Natural killer cell (primary cell): ENCODE data around the gene WDR33. TPM values are rescaled to one million over a fixed set of nuclear protein-coding genes. Genes with fewer than 3 reads are reported as not detected.
A peak's percentile ranks its signal among the peaks of the same experiment; 100 is the strongest.

Experiments used
- ATAC-seq, 3 donors: fragments of 150-1000 bp in 2 of 3; fragments of 200-7000 bp in 1 of 3; cut with Tn5 transposase; 1 replicate in 1 of 3; 2 replicates in 2 of 3; pipeline ENCODE4 v1.10.0; 2021; ENCODE audit warnings: mild to moderate bottlenecking in 2 of 3, moderate library complexity in 2 of 3
- DNase-seq, 2 donors: peaks; one replicate each; pipeline versions ENCODE4 v3.0.0 to v3.0.0-alpha.2; 2013 to 2021; ENCODE audit warnings: mixed read lengths in 1 of 2
- H3K27ac ChIP-seq: one replicate; pipeline ENCODE4 v1.5.1; 2013; ENCODE audit warnings: mild to moderate bottlenecking, low read length
- H3K27me3 ChIP-seq: one replicate; pipeline ENCODE4 v1.6.1; 2013; ENCODE audit warnings: low read length; ENCODE audit not compliant: control insufficient read depth, insufficient read depth
- H3K36me3 ChIP-seq: one replicate; pipeline ENCODE4 v1.6.1; 2013; ENCODE audit warnings: low read length; ENCODE audit not compliant: control insufficient read depth, insufficient read depth
- H3K4me1 ChIP-seq: one replicate; pipeline ENCODE4 v1.6.1; 2013; ENCODE audit warnings: low read length; ENCODE audit not compliant: control insufficient read depth, insufficient read depth
- H3K4me3 ChIP-seq: one replicate; pipeline ENCODE4 v1.5.1; 2013; ENCODE audit warnings: low read length
- H3K9me3 ChIP-seq: one replicate; pipeline ENCODE4 v1.6.1; 2013; ENCODE audit warnings: low read length; ENCODE audit not compliant: control insufficient read depth, insufficient read depth
- H3K27ac Mint-ChIP-seq, 2 donors: one replicate each; pipeline ENCODE4 v1.8.0; 2022; ENCODE audit warnings: mild to moderate bottlenecking in 2 of 2, mixed read lengths in 2 of 2, moderate library complexity in 1 of 2
- H3K27me3 Mint-ChIP-seq, 2 donors: one replicate each; pipeline ENCODE4 v1.8.0; 2022; ENCODE audit warnings: low read depth in 2 of 2, mixed read lengths in 2 of 2
- H3K36me3 Mint-ChIP-seq: one replicate; pipeline ENCODE4 v1.8.0; 2022; ENCODE audit warnings: mixed read lengths
- H3K4me1 Mint-ChIP-seq, 2 donors: one replicate each; pipeline ENCODE4 v1.8.0; 2022; ENCODE audit warnings: mixed read lengths in 2 of 2
- H3K4me3 Mint-ChIP-seq: one replicate; pipeline ENCODE4 v1.8.0; 2022; ENCODE audit warnings: mild to moderate bottlenecking, moderate library complexity, mixed read lengths
- H3K9me3 Mint-ChIP-seq, 2 donors: one replicate each; pipeline ENCODE4 v1.8.0; 2022; ENCODE audit warnings: mixed read lengths in 2 of 2
- CTCF ChIP-seq: fragments of 200-600 bp; IDR thresholded peaks from one replicate; pipeline ENCODE4 v1.8.0; 2022; ENCODE audit warnings: antibody characterized with exemption
- WGBS: methylation state at CpG from one replicate; pipeline ENCODE4 v1.1.7; 2013; ENCODE audit warnings: missing lambda C conversion rate; ENCODE audit not compliant: insufficient coverage; 5-methylcytosine and 5-hydroxymethylcytosine counted together
- intact Hi-C: fragments of 100-400 bp; cut with micrococcal nuclease; formaldehyde crosslinking; loops from one replicate; pipeline ENCODE4 v1.14.2; 2022
- total RNA-seq, 4 donors: library from RNA; stranded (reverse); fragments of 120-200 nt in 1 of 4; gene quantifications; one replicate each; pipeline versions ENCODE4 v1.2.3 to v1.2.4, GENCODE V29; 2013 to 2022

The WDR33 gene
- total RNA-seq, 3 donors from 2014 or later (not counting 1 experiment from before 2014, with no cell fraction given): 55.2 to 78.4 (median 55.3) TPM

- Histone ChIP-seq H3K36me3 (no peaks in the 10 kb centered on the region), H3K27ac (no peak overlapping the region), H3K4me1 (peaks cover 7% of the 10 kb centered on the region), H3K27me3 (peaks cover 11% of the 10 kb centered on the region), H3K4me3 (no peak overlapping the region), H3K9me3 (no peaks in the 10 kb centered on the region)
- ATAC-seq (no peak), DNase-seq (peak in 1 of 2 donors; percentile 7)
- no peak for TF ChIP-seq CTCF
- H3K9me3 Mint-ChIP-seq: no peaks in the 10 kb centered on the region
- no peak overlapping the region for H3K4me3 Mint-ChIP-seq
- intact Hi-C loops: no loop called here
- peaks cover 5% of the 10 kb centered on the region in 2 donors for H3K4me1 Mint-ChIP-seq
- H3K27me3 Mint-ChIP-seq: peaks cover 42 to 79% of the 10 kb centered on the region in 2 donors
- no peak overlapping the region for H3K27ac Mint-ChIP-seq
- no peaks in the 10 kb centered on the region for H3K36me3 Mint-ChIP-seq
- 92% methylated on average over 9 of the region's 10 CpGs for WGBS
Measured at GRCh38 chr2:127670055-127670956, 140.7 kb downstream of the WDR33 start.

GRCh38 chr2:127669056-127669455, 141.9 kb downstream of the WDR33 start:
- WGBS: 92% methylated on average over 7 of the region's 7 CpGs
- Histone ChIP-seq H3K36me3 (no peaks in the 10 kb centered on the region), H3K9me3 (no peaks in the 10 kb centered on the region), H3K4me3 (no peak overlapping the region), H3K27me3 (peaks cover 9% of the 10 kb centered on the region), H3K4me1 (peaks cover under 1% of the 10 kb centered on the region), H3K27ac (no peak overlapping the region)
- no peaks in the 10 kb centered on the region for H3K9me3 Mint-ChIP-seq
- H3K36me3 Mint-ChIP-seq: no peaks in the 10 kb centered on the region
- intact Hi-C loops: no loop called here
- no peak for ATAC-seq
- DNase-seq: no peak
- no peak overlapping the region for H3K4me3 Mint-ChIP-seq
- H3K27me3 Mint-ChIP-seq: peaks cover 40 to 82% of the 10 kb centered on the region in 2 donors
- TF ChIP-seq CTCF: no peak
- H3K27ac Mint-ChIP-seq: no peak overlapping the region
- peaks cover 0 to under 1% of the 10 kb centered on the region in 2 donors for H3K4me1 Mint-ChIP-seq

- Histone ChIP-seq H3K4me1 (no peaks in the 10 kb centered on the region), H3K4me3 (no peak overlapping the region), H3K27ac (no peak overlapping the region), H3K9me3 (no peaks in the 10 kb centered on the region), H3K27me3 (peaks cover 12% of the 10 kb centered on the region), H3K36me3 (no peaks in the 10 kb centered on the region)
- DNase-seq: no peak
- ATAC-seq: no peak
- Mint-ChIP-seq H3K36me3 (no peaks in the 10 kb centered on the region), H3K27ac (no peak overlapping the region), H3K4me1 (peaks cover 0 to 4% of the 10 kb centered on the region in 2 donors), H3K9me3 (no peaks in the 10 kb centered on the region), H3K4me3 (no peak overlapping the region), H3K27me3 (peaks cover 34 to 60% of the 10 kb centered on the region in 2 donors)
- 92% methylated on average over 8 of the region's 8 CpGs for WGBS
- intact Hi-C loops: no loop called here
- TF ChIP-seq CTCF: no peak
Measured at GRCh38 chr2:127665267-127665893, 145.6 kb downstream of the WDR33 start.
